Activated gamma-delta T cell treated with anti-CD3 and anti-CD28 coated beads, Interleukin-2, amount 50 U/mL, for 16 hours (primary cell): Measurements from ENCODE around the gene HMGA1.

Source experiments
- DNase-seq: peaks from one replicate; pipeline ENCODE4 v3.0.0-alpha.2; 2020; ENCODE audit warnings: low read depth

HMGA1 gene

DNA sequence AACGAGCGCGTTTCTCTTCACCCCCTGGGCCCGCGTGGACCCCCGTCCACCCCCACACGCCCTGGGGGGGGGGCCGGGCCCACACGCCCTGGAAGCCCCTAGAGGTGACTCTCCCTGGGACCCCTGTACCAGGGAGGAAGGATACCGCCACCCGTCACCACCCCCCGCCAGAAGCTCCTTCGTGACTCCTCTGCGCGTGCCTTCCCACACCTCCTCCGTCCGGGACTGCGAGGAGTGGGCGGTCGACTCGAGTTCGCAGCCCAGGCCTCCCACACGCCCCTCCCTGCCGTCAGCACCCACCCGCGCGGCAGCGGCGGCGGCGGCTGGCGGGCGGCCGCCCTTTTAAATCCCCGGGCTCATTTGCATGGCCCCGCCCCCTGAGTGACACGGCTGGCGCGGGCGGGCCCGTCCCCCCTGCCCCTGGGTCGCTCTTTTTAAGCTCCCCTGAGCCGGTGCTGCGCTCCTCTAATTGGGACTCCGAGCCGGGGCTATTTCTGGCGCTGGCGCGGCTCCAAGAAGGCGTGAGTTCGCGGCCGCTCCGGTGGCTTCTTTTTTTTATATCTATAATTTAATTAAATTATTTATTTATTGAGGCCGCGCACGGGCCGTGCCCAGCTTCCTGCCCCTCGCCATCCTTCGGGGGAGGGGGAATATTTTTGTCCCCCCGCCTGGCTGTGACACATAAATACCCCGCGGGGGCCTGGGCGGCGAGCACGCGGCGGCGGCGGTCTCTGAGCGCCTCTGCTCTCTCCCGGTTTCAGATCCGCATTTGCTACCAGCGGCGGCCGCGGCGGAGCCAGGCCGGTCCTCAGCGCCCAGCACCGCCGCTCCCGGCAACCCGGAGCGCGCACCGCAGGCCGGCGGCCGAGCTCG, at the start of gene HMGA1:
HMGA1 (plus strand) TSS at position 431 of the 873 bp plus-strand sequence. CDS start 3,908 bp downstream, outside the sequence.
- peak; percentile 88 for DNase-seq

- DNase-seq, result no peak
Measured at GRCh38 chr6:34189806-34190503, 46.7 kb upstream of the HMGA1 start.

GRCh38 chr6:34190504-34191122, 46.1 kb upstream of the HMGA1 start:
- no peak for DNase-seq

GRCh38 chr6:34194772-34195171, 41.9 kb upstream of the HMGA1 start:
- no peak for DNase-seq

DNA sequence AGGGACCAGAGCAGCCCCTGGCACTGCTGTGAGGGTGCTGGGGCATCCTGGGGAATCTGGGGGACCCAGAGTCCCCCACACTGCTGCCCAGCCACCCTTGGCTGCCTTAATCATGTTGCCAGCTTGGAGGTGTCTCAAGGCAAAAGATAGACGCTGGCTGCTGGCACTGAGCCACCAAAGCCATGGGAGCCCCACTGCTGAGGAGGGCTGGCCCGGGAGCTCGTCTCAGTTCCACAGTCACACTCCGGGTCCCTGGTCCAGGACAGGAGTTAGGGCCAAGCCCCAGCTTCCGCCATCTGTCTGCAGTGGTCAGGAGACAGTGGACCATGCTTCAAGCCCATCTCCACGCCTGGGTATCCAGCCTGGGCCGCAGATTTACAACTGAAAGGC, 41.0 kb upstream of the HMGA1 start:
- no peak for DNase-seq

- DNase-seq, result peak; percentile 88
Measured at GRCh38 chr6:34196116-34196832, 40.4 kb upstream of the HMGA1 start.

GRCh38 chr6:34196833-34197195, 39.9 kb upstream of the HMGA1 start:
- DNase-seq, result no peak

- DNase-seq, result no peak
Measured at GRCh38 chr6:34200340-34200971, 36.2 kb upstream of the HMGA1 start.

DNA sequence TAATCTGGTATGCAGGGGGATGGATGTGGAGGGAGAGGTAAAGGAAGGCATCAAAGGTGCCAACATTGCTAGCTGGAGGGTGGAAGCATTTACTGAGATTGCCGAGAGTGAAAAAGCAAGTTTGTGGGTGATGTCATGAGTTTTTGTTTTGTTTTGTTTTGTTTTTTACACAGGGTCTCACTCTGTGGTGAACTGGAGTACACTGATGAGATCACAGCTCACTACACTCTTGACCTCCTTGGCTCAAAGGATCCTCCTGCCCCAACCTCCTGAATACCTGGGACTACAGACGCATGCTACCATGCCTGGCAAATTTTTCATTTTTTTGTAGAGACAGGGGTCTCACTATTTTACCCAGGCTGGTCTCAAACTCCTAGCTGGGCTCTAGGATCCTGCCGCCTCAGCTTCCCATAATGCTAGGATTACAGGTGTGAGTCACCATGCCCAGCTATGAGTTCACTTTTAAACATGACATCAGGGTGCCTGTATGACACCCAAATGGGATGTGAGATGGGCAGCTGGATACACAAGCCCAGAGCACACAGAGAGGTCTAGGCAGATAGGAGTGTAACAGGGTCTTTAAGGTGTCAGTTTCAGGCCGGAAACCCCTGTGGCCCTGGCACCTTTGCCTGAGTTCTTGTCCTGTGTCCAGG, 35.1 kb upstream of the HMGA1 start:
- no peak for DNase-seq

GRCh38 chr6:34202329-34203201, 34.1 kb upstream of the HMGA1 start:
- DNase-seq, result no peak

DNA sequence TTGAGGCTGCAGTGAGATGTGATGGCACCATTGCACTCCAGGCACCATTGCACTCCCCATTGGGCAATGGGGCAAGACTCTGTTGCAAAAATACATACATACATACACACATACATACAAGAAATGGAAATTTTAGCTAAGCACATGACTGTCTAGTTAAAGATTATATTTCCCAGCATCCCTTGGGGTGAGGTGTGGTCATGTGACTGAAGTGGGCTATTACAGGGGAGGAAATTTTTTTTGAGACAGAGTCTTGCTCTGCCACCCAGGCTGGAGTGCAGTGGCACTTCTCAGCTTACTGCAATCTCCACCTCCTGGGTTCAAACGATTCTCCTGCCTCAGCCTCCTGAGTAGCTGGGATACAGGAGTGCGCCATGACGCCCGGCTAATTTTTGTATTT, 32.0 kb upstream of the HMGA1 start:
- DNase-seq, result no peak

- no peak for DNase-seq
Measured at GRCh38 chr6:34205466-34205865, 31.2 kb upstream of the HMGA1 start.

GRCh38 chr6:34205916-34206315, 30.8 kb upstream of the HMGA1 start:
- no peak for DNase-seq

GRCh38 chr6:34206726-34207125, 29.9 kb upstream of the HMGA1 start:
- no peak for DNase-seq

- DNase-seq, result no peak
Measured at GRCh38 chr6:34207695-34208443, 28.8 kb upstream of the HMGA1 start.

DNA sequence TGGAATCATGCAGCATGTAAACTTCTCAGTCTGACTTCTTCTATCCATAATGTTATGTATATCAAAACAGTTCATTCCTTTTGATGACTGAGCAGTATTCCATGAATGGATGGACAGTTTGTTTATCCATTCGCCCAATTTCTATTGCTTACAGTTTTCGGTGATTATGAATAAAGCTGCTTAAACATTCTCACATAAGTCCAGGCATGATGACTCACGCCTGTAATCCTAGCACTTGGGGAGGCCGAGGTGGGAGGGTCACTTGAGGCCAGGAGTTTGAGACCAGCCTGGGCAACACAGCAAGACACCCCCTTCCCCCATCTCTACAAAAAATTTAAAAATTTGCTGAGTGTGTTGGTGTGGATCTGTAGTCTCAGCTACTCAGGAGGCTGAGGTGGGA, 22.9 kb upstream of the HMGA1 start:
- no peak for DNase-seq

DNA sequence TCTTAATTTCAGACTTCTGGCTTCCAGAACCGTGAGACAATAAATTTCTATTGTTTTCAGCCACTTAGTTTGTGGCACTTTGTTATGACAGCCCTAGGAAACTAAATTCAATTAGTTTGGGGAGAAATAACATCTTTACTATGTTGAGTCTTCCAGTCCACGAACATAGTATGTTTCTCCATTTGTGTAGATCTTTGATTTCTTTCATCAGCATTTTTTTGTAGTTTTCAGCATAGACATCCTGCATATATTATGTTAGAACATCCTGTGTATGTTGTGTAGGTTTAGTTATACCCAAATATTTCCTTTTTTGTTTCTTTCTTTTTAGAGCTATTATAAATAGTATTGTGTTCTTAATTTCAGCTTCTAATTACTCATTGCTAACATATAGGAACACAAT, 18.0 kb upstream of the HMGA1 start:
- DNase-seq, result no peak

- no peak for DNase-seq
Measured at GRCh38 chr6:34223381-34223955, 13.2 kb upstream of the HMGA1 start.
